ENCODE results near the gene FARP1. TPM values are rescaled to one million over a fixed set of nuclear protein-coding genes. Genes with fewer than 3 reads are reported as not detected.
A peak's percentile ranks its signal among the peaks of the same experiment; 100 is the strongest.

Gene FARP1
- polyA plus RNA-seq, 1 of the 3 experiments (the other 2 are of a cell fraction): 12.0 TPM

- Histone ChIP-seq H4K20me1 (ENCODE audit: insufficient read depth) (no peaks in the 10 kb centered on the region), H3K9me2 (no peaks in the 10 kb centered on the region), H3K4me3 (ENCODE audit: low read depth in 2 of 2, low read length in 1 of 2) (no peak overlapping the region), H3K9ac (no peak overlapping the region), H3K36me3 (replicated peaks in 1 of 2; ENCODE audit: control insufficient read depth in 1 of 2, insufficient read depth in 2 of 2, low read length in 1 of 2) (no peaks in the 10 kb centered on the region), H3F3A (replicated peaks; ENCODE audit: insufficient read depth) (no peaks in the 10 kb centered on the region), H3K4me2 (no peak overlapping the region), H3K9me3 (no peaks in the 10 kb centered on the region), H3K4me1 (ENCODE audit: control insufficient read depth in 1 of 2, insufficient read depth in 2 of 2, low read depth in 1 of 2, low read length in 1 of 2) (peaks cover 4 to 16% of the 10 kb centered on the region in 2 experiments; a peak in 3 of 4 replicates), H3K79me2 (ENCODE audit: insufficient read depth) (peaks cover 4% of the 10 kb centered on the region; the same call in 1 of the 2 replicates), H2AFZ (ENCODE audit: low read depth) (no peak overlapping the region), H3K27ac (ENCODE audit: low read depth in 2 of 2, low read length in 1 of 2) (no peak overlapping the region; a peak in 1 of 4 replicates), H3K27me3 (ENCODE audit: insufficient read depth) (no peaks in the 10 kb centered on the region)
- TF ChIP-seq POLR2AphosphoS5 (IDR thresholded peaks at IDR 0.05; ENCODE audit: low read depth, low read length) (no peak), RXRA (IDR thresholded peaks at IDR 0.05; ENCODE audit: borderline replicate concordance, low read depth) (no peak), FOSL2 (IDR thresholded peaks at IDR 0.05; ENCODE audit: borderline replicate concordance, low read depth) (no peak), MAX (IDR thresholded peaks at IDR 0.05; ENCODE audit: low read depth) (no peak)
- TF ChIP-seq, protein P1, sequence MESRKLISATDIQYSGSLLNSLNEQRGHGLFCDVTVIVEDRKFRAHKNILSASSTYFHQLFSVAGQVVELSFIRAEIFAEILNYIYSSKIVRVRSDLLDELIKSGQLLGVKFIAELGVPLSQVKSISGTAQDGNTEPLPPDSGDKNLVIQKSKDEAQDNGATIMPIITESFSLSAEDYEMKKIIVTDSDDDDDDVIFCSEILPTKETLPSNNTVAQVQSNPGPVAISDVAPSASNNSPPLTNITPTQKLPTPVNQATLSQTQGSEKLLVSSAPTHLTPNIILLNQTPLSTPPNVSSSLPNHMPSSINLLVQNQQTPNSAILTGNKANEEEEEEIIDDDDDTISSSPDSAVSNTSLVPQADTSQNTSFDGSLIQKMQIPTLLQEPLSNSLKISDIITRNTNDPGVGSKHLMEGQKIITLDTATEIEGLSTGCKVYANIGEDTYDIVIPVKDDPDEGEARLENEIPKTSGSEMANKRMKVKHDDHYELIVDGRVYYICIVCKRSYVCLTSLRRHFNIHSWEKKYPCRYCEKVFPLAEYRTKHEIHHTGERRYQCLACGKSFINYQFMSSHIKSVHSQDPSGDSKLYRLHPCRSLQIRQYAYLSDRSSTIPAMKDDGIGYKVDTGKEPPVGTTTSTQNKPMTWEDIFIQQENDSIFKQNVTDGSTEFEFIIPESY (IDR thresholded peaks at IDR 0.05; ENCODE audit: borderline replicate concordance, low read depth): no peak
- no peak for DNase-seq
- POLR2A ChIA-PET: no interaction called here
- 67% methylated on average over 4 of the region's 4 CpGs for WGBS (ENCODE audit: low lambda C conversion rate)
- CTCF ChIA-PET: interaction anchor here (0.7 kb wide), 1 partner anchor 35 kb away, joined by 3 read pairs; no protein-coding TSS in a partner anchor
Observed at GRCh38 chr13:98284679-98285078, 141.8 kb downstream of the FARP1 start.

GRCh38 chr13:98285317-98285716 is 142.4 kb downstream of the FARP1 start:
- DNase-seq: peak; percentile 39
- Histone ChIP-seq H3K4me3 (ENCODE audit: low read depth in 2 of 2, low read length in 1 of 2) (no peak overlapping the region), H3K36me3 (replicated peaks in 1 of 2; ENCODE audit: control insufficient read depth in 1 of 2, insufficient read depth in 2 of 2, low read length in 1 of 2) (no peaks in the 10 kb centered on the region), H4K20me1 (ENCODE audit: insufficient read depth) (no peaks in the 10 kb centered on the region), H3F3A (replicated peaks; ENCODE audit: insufficient read depth) (no peaks in the 10 kb centered on the region), H2AFZ (ENCODE audit: low read depth) (no peak overlapping the region), H3K9me3 (no peaks in the 10 kb centered on the region), H3K79me2 (ENCODE audit: insufficient read depth) (peaks cover 4% of the 10 kb centered on the region; the same call in 1 of the 2 replicates), H3K4me2 (no peak overlapping the region), H3K4me1 (ENCODE audit: control insufficient read depth in 1 of 2, insufficient read depth in 2 of 2, low read depth in 1 of 2, low read length in 1 of 2) (peaks cover 4 to 16% of the 10 kb centered on the region in 2 experiments; a peak in 3 of 4 replicates), H3K27me3 (ENCODE audit: insufficient read depth) (no peaks in the 10 kb centered on the region), H3K9ac (no peak overlapping the region), H3K27ac (ENCODE audit: low read depth in 2 of 2, low read length in 1 of 2) (peak overlapping the region in 1 of 2 experiments; percentile 17; a peak in 1 of 4 replicates), H3K9me2 (no peaks in the 10 kb centered on the region)
- WGBS (ENCODE audit: low lambda C conversion rate): 72% methylated on average over 4 of the region's 4 CpGs
- POLR2A ChIA-PET: no interaction called here
- CTCF ChIA-PET: interaction anchor here (0.7 kb wide), 1 partner anchor 36 kb away, joined by 3 read pairs; no protein-coding TSS in a partner anchor
- TF ChIP-seq GATA2 (CRISPR knock-in tag; IDR thresholded peaks at IDR 0.05) (peak; percentile 36; the same call in 1 of the 2 replicates), FOXM1 (IDR thresholded peaks at IDR 0.05; ENCODE audit: low read depth) (no peak), SMC3 (IDR thresholded peaks at IDR 0.05; ENCODE audit: low read depth, low read length) (no peak)
